Endometrial microvascular endothelial cells (primary cell): Measurements from ENCODE around the gene A3GALT2. TPM values are rescaled to one million over a fixed set of nuclear protein-coding genes. Genes with fewer than 3 reads are reported as not detected.
"Not testable (repeated sequence)": the region's sequence is repeated elsewhere in the genome, so short reads cannot be mapped to it uniquely, and the experiment has no call there.

Experiments
- in situ Hi-C: cut with HindIII; loops from 2 replicates; pipeline ENCODE4 v1.10.0; 2017; ENCODE audit warnings: low sequenced_read_pairs, low pct_unique_long_range_greater_than_20kb; ENCODE audit errors: inconsistent ontology term
- total RNA-seq: library from RNA; depleted of rRNA; stranded (reverse); fragments of >200 nt; gene quantifications from one replicate; pipeline ENCODE4 v1.2.3, GENCODE V29; 2015; ENCODE audit errors: inconsistent ontology term

A3GALT2 gene
- total RNA-seq, 1 donor from 2014 or later = not detected

DNA sequence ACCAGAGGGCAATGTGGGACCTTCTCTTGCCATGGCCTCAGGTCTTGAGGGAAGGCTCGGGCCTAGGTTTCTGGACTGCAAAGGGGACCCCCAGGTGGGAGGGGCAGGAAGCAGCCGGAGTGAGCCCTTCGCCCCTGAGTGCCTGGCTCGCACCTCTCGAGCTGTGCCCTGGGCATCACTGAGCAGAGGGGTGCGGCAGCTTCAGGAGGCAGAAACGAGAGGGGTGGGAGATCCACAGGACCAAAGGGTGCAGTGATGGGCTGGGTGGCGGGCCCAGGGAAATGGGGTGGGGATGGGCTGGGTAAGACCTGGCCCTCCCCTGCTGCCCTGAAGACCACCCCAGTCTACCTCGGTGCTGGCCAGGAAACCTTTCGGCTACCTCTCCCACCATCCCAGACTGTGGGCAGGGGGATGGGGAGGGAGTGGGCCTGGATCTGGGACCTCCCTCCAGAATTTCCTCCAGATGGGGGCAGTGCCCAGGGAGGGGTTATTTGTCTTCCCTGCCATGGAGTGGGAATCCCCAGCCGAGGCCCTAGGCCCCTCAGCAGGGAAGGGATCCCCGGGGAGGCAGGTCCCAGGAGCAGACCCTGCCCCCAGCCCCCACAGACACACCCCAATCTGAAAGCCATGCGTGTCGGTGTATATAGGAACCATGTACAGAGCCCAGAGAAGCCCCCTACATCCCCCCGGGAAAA lies 21.3 kb downstream of the A3GALT2 start:
- in situ Hi-C loops = no loop called here

DNA sequence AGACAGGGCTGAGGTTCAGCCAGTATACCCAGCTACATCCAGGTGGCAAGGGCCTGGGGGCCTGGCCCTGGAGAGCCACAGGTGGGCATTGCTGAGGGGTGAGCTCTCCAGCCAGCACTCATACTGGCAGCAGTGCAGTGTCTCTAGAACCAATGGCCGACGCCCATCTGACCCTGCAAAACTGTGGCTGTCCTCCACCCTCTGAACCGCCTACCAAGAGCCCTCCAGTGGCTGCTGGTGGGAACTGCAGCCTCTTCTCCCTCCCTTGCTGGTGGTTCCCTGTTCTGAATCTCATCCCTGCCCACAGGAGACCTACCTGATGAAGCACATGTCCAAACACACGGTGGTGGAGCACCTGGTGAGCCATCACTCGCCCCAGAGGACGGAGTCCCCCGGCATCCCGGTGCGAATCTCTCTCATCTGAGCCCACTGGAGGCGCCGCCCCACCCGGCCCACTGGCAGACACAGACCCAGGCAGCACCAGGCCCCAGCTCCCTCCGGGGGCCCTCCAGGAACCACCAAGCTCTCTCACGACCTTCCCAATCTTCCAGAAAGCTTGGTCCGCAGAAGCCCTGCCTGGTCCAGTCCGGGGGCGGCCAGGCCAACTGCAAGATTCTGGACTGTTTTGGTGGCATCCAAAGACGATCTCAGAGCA lies 22.1 kb downstream of the A3GALT2 start:
- in situ Hi-C loops = no loop called here

DNA sequence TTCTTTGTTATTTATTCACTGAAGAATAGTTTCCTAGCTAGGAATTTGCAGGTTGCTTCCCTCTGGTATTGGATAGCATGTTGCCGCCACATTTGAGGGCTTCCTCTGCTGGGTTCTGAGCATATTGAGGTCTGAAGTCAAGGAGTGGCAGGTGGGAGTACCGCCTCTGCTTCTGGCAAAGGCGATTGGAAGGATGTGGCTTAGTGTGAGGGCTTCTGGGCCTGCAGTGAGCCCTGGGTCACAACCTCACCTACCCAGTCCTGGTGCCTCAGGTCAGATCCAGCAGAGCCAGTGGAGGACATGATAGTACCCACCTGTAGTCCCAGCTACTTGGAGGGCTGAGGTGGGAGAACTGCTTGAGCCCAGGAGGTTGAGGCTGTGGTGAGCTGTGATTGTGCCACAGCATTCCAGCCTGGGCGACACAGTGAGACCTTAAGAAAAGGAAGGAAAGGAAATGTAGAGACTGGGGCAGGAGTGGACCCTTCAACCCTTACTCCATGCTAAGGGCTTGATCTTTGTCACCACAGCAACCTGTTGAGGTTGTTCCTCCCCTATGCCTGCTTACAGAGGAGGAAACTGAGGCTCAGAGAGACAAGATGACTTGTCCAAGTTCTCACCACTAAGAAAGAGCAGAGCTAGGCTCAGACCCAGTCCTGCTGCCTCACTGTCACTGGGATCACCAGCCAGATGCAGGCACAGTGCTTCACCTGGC lies 22.8 kb downstream of the A3GALT2 start:
- in situ Hi-C loops = no loop called here

DNA sequence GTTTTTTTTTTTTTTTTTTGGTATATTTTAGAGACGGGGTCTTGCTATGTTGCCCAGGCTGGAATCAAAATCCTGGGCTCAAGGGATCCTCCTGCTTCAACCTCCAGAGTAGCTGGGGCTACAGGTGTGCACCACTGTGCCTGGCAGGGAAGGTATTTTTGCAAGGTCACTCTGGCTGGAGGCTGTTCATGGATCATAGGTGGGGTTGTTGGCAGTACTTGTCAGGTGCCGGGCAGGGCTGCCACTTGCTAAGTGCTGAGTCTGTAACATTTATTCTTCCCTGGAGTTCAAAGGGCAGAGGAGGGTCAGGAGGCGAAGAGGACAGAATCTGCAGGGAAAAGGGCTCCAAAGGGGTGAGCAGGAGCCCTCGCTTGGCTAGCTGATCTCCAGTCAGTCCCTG lies 24.1 kb downstream of the A3GALT2 start:
- in situ Hi-C loops = no loop called here

DNA sequence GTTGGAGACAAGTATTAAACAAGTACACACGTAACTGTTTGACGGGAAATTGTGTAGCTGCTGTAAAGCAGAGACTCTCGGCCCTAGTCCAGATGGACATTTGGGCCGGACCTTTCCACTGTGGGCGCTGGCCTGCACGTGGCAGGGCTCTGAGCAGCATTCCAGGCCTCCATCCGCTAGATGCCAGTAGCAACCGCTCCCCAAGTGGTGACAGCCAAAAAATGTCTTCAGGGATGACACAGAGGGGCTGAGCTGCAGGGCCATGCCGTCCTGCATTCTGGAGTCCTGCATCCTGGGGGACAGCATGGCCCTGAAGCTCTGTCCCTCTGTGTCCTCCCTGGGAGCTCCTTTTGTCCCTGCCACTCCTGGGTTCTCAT lies 24.8 kb downstream of the A3GALT2 start:
- in situ Hi-C loops = no loop called here

DNA sequence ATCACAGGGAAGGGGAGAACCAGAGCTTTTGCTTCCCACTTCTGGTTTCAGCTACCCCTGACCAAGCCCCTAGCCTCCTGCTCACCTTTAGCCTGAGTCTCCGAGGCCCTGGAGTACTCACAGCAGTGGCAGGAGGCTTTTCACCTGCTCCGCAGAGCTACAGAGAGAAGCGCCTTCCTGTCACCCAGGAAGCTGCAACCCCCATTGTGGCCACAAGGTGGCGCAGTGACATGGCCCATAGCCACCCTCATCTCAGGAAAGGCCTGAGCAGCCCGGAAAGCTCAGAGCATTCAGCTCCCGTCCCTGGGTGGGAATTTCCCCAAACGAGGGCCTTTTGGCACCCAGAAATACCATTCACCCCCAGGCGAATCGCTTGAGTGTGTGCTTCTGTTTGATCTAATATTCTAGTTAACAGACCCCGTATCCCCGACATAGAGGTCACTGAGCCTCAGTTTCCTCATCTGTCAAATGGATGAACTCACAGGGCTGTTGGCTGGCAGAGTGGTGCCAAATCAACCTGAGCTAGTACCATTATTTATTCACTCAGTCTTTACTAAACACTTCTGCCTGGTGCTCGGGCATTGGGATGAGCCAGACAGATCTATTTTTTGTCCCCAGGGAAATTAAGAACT lies 25.3 kb downstream of the A3GALT2 start:
- in situ Hi-C loops = no loop called here

DNA sequence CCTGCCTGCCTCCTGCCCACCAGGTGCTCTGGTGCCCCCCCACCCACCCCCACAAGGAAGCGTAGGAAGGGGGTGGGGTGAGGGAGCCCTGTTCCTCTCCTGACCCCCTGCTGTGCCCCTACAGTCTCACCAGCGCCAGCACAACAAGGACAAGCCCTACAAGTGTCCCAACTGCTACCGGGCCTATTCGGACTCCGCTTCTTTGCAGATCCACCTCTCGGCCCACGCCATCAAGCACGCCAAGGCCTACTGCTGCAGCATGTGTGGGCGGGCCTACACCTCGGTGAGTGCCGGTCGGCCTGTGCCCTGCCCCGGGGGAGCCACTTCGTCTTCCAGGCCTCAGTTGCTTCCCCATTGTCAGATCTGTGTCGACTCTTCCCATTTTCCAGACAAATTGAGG lies 25.9 kb downstream of the A3GALT2 start:
- in situ Hi-C loops = no loop called here

DNA sequence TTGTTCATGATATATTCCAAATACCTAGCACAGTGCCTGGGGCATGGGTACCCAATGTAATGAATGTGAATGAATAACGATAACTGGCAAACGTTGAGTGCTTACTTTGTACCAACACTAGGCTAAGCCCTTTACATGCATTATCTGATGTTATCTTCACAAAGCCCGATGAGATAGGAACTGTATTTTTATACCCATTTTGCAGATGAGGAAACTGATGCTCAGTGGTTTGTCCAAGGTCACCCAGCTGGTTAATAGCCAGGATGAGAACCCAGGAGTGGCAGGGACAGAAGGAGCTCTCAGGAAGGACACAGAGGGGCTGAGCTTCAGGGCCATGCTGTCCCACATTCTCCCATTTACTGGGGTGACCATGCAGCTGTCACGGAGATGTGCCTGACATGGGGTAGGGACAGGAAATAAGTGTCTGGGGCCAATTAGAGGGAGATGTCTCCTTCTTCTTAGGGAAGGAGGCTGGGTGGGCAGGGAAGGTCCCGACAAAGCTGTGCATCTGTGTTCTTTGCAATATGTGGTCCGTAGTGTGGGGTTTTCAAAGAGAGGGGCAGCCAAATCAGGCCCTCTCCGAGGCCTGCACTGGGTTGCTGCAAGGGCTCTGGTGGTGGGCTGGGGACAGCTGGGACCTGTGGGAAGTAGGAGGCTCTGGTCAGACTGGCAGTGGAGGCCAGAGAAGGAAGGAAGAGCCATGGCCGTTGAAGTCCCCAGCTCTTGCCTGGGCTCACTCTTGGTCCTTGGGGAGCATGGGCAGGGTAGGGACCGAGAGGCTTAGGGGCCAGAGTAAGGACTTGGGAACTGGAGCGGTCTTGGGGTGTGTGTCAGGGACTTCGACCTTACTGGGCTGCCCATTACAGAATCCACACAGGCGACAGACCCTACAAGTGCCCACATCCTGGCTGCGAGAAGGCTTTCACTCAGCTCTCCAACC lies 26.6 kb downstream of the A3GALT2 start:
- in situ Hi-C loops = no loop called here

DNA sequence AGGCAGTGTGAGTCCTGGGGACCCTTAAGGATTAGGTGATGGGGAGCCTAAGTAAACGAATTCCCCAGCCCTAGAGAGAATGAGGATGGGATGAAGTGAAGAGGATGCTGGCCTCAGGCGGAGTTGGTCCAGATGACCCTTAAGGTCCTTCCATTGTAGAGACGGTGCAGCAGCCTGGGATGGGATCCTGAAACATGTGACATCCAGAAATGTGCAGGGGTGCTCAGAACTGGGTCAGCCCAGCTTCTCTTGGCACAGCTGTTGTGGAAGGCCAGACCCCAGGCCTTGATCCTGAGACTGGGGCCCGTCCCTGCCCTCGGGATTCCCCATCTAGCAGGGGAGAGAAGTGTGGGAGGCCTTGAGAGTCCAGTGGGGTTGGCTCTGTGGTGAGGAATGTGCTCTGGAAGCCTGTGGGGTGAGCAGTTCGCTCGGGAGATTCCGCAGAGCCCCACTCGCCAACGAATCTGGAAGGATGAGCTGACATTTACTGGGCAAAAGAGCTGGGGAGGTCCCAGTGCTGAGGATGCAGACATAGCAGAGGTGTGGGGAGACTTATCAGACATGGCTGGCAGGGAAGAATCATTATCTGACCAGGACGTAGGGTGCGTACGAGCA lies 28.1 kb downstream of the A3GALT2 start:
- in situ Hi-C loops = no loop called here

DNA sequence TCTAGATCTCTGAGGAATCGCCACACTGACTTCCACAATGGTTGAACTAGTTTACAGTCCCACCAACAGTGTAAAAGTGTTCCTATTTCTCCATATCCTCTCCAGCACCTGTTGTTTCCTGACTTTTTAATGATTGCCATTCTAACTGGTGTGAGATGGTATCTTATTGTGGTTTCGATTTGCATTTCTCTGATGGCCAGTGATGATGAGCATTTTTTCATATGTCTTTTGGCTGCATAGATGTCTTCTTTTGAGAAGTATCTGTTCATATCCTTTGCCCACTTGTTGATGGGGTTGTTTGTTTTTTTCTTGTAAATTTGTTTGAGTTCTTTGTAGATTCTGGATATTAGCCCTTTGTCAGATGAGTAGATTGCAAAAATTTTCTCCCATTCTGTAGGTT lies 30.3 kb downstream of the A3GALT2 start:
- in situ Hi-C loops = not testable (repeated sequence)

DNA sequence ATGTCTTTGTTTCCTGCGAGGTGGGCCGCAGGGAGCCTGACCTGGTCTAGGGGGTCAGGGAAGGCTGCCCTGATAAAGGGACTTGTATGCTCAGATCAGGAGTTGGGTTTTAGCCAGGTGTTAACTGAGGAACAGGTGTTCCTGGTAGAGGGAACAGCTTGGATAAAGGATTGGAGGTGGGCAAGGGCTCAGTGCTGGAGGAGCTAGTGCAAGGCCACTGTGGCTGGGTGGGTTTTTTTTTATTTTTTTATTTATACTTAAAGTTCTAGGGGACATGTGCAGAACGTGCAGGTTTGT lies 31.1 kb downstream of the A3GALT2 start:
- in situ Hi-C loops = no loop called here

DNA sequence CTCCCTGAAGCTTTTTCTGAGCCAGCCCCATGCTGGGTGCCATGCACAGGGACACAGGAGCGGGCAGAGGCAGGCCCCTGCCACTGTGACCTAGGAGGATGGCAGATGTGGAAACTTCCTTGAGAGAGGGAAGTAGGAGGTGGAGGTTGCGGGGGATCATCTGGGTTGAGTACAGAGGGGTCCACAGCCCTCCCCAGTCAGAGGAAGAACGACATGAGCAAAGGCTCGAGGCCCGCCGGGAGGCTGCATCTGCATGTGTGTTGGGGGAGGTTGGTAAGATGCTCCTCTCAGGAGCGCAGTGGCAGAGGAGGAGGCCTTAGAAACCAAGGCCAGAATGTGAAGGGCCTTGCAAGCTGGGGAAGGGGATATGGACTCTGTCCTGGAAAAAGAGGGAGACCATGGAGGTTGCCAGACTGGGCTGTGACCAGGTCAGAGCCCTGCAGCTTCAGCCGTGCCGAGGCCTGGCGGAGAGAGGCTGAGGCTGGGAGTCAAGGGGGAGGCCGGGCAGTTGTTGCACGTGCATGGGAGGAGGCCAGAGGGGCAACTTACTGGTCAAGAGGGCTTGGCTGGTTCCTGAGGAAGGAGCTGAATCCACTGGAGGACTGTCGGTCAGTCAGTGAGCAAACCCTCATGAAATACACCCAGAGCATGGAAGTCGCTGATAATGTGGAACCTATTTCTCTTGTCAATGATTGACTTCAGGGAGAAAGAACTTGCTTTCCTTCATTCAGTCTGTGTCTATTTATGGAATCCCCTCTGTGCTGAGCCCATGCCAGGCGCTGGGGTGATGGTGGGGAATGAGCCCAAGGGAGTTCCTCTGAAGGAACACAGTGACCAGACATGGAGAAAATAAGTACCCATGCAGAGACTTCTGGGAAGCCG lies 31.7 kb downstream of the A3GALT2 start:
- in situ Hi-C loops = no loop called here

DNA sequence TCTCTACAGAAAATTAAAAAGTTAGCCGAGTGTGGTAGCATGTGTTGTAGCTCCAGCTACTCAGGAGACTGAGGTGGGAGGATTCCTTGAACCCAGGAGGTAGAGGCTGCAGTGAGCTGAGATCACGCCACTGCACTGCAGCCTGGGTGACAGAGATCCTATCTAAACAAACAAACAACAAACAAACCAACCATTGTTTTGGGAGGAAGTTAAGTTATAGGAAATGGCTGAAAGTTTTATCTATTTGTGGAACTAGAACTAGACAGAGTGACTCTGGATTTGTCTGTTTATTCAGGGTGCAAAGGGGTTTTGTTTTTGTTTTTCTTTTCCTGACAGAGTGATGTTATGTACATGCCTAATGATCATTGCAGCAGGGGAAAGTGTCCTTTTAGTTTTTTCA lies 33.6 kb downstream of the A3GALT2 start:
- in situ Hi-C loops = no loop called here

DNA sequence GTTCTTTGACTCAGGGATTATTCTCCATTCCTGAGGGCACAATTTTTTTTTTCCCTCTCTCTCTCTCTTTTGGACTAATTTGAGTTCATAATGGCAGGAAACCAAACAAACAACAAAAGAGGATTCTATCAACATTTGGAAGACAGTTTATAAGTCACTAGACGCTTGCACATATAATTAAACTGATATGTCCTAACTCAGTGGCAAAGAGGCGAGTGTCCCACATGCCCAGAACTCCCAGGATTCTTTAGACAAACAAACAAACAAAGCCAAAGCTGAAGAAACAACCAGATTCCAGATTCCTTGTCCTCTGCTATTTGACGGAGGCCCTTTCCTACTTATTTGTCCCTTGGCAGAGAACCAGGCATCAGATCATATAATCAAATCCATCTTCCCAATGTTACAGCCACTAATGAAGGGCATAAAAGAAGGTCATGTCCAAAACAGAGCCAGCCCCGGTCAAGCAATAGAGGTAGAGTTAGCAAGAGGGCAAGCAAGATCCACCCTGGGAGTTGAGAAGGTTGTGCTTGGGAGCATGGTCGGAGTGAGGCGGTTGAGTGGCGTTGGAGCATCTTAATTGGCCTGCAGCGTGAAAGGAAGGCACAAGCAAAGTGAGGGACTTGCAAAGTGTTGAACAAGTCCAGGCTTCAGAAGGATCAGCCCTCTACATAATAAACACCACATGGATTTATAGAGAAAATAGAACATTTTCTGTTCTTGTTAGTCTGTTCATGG lies 34.3 kb downstream of the A3GALT2 start:
- in situ Hi-C loops = no loop called here

DNA sequence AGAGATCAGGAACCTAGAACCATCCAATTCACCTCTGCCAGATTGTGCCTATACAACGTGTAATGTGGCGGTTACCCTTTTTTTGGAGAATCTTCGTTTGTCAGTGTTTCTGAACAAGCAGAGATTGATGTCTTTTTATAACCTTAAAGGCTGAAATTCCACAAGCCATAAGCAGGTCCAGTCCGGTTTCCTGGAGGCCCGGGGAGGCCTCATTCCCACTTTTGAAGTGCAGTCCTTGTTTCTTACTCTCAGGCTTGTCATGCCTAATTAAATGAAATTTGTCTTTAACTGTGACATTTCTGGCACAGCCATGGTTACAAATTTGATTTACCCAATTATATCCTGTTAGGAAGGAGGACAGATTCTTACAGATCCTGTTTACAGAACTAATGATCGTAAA lies 36.8 kb downstream of the A3GALT2 start:
- in situ Hi-C loops = no loop called here

DNA sequence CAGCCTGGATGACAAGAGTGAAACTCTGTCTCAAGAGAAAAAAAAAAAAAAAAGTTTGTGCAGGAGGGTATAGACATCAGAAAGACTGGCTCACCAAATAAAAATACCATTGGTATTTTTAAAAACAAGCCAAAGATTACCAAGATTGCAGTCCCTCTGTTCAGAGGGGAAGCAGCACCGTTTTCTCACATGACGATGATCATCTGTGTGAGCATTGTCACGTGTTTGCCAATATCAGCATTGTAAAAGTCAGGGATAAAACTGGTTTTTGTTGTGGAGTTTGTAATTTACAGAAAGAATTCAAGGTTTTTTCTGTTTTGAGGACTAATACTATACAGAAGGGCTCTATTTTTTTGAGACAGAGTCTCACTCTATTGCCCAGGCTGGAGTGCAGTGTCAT lies 38.1 kb downstream of the A3GALT2 start:
- in situ Hi-C loops = no loop called here
